RWPE2 (cell line): ENCODE measurements around the gene NEURL1.

ENCODE experiments used
- ATAC-seq: fragments of 200-7000 bp; cut with Tn5 transposase; 3 replicates; pipeline ENCODE4 v1.9.1; 2021; ENCODE audit warnings: low read depth
- DNase-seq: peaks from one replicate; pipeline ENCODE4 v3.0.0-alpha.2; 2020; ENCODE audit warnings: low spot score
- H3K27ac ChIP-seq: fragments of 450-650 bp; 2 replicates; pipeline ENCODE4 v1.5.1; 2017; ENCODE audit warnings: mild to moderate bottlenecking; ENCODE audit not compliant: poor library complexity, severe bottlenecking
- H3K27me3 ChIP-seq: fragments of 250-450 bp; sonication (Bioruptor Pico); 2 replicates; pipeline ENCODE4 v1.5.1; 2021; ENCODE audit warnings: mild to moderate bottlenecking, moderate library complexity; ENCODE audit not compliant: insufficient read depth, poor library complexity, severe bottlenecking
- H3K36me3 ChIP-seq: fragments of 250-450 bp; sonication (Bioruptor Pico); 2 replicates; pipeline ENCODE4 v1.5.1; 2020; ENCODE audit warnings: low read depth, mild to moderate bottlenecking, moderate library complexity
- H3K4me1 ChIP-seq: fragments of 250-450 bp; sonication (Bioruptor Pico); 2 replicates; pipeline ENCODE4 v1.5.1; 2021; ENCODE audit warnings: mild to moderate bottlenecking, moderate library complexity; ENCODE audit not compliant: insufficient read depth, poor library complexity, severe bottlenecking
- H3K4me3 ChIP-seq: fragments of 250-450 bp; sonication (Bioruptor Pico); 2 replicates; pipeline ENCODE4 v1.5.1; 2021; ENCODE audit warnings: mild to moderate bottlenecking, moderate library complexity; ENCODE audit not compliant: severe bottlenecking
- H3K9me3 ChIP-seq: fragments of 250-450 bp; sonication (Bioruptor Pico); 2 replicates; pipeline ENCODE4 v1.5.1; 2021; ENCODE audit warnings: mild to moderate bottlenecking, moderate library complexity; ENCODE audit not compliant: severe bottlenecking
- TF ChIP-seq, protein P1 (sequence below): fragments of 450-650 bp; IDR thresholded peaks from one replicate; pipeline ENCODE4 v1.5.1; 2017; ENCODE audit warnings: mild to moderate bottlenecking, moderate library complexity; ENCODE audit not compliant: poor library complexity, severe bottlenecking

The NEURL1 gene

GRCh38 chr10:103492655-103493261, 747 bp upstream of the NEURL1 start:
- peaks cover 14% of the 10 kb centered on the region for H3K4me1 ChIP-seq
- H3K27ac ChIP-seq = no peak overlapping the region
- no peak for ATAC-seq
- no peak overlapping the region for H3K4me3 ChIP-seq
- DNase-seq = no peak
- TF ChIP-seq, protein P1, sequence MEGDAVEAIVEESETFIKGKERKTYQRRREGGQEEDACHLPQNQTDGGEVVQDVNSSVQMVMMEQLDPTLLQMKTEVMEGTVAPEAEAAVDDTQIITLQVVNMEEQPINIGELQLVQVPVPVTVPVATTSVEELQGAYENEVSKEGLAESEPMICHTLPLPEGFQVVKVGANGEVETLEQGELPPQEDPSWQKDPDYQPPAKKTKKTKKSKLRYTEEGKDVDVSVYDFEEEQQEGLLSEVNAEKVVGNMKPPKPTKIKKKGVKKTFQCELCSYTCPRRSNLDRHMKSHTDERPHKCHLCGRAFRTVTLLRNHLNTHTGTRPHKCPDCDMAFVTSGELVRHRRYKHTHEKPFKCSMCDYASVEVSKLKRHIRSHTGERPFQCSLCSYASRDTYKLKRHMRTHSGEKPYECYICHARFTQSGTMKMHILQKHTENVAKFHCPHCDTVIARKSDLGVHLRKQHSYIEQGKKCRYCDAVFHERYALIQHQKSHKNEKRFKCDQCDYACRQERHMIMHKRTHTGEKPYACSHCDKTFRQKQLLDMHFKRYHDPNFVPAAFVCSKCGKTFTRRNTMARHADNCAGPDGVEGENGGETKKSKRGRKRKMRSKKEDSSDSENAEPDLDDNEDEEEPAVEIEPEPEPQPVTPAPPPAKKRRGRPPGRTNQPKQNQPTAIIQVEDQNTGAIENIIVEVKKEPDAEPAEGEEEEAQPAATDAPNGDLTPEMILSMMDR = no peak
- no peaks in the 10 kb centered on the region for H3K36me3 ChIP-seq
- peaks cover 9% of the 10 kb centered on the region for H3K27me3 ChIP-seq
- H3K9me3 ChIP-seq = no peaks in the 10 kb centered on the region

DNA sequence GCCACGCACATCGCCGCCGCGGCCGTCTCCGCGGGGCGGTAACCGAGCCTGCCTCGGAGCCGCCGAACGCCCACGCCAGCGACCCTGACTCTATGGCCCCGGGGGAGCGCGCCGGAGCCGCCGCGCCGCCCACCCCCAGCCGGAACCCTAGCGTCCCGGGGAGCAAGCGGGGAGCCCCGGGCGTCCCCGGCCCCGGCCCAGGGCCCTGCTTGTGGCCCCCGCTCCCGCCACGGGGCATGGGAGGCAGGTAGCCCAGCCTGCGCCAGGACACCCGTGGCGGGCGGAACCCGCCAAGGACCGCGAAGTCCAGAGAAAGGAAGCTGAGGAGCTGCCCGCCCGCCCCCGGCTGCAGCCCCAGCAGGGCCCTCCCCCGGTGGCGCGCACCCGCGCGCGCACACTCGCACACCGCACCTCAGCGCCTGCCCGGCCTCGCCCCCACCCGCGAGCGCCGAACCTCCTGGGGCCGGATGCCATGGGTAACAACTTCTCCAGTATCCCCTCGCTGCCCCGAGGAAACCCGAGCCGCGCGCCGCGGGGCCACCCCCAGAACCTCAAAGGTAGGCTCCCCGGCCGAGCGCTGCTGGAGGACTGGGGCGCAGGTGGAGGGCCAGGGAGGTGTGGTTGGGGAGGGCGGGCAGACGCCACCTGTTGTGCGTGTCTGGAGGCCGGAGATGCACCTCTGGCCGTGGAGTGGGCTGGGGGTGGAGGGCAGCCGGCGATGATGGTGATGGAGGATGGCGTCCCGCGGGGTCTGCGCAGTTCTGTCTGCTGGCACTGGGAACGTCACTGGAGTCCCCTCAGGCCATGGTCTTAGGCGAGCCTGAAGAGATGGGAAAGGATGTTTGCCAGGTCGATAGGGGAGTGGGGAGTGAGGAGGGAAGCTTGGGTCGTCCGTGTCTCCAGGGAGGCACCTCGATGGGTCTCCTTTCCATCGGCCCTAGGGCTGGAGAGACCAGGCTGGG, 692 bp downstream of the NEURL1 start:
- H3K36me3 ChIP-seq = no peaks in the 10 kb centered on the region
- ATAC-seq (peak; percentile 30), DNase-seq (no peak)
- H3K27me3 ChIP-seq = peaks cover 9% of the 10 kb centered on the region
- H3K4me1 ChIP-seq = peaks cover 14% of the 10 kb centered on the region
- no peaks in the 10 kb centered on the region for H3K9me3 ChIP-seq
- H3K4me3 ChIP-seq = peak overlapping the region; percentile 32
- TF ChIP-seq, protein P1 = no peak
- H3K27ac ChIP-seq = no peak overlapping the region

DNA sequence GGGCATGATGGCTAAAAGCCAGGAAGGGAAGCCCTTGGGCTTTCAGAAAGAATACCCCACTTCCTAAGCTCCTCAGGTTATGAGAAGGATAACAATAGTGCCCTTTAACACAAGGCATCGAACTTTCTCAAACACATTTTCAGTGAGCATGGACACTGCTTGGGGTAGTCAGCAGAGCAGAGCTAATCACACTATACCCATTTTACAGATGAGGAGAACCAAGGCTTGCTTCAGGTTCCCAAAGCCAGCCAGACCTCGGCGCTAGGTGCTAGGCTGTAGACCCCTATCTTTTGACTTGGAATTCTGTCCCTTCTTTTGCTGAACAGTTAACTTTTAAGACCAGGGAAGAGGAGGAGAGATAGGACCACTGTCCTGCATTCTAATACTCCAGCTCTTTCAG, 1.8 kb downstream of the NEURL1 start:
- Histone ChIP-seq H3K9me3 (no peaks in the 10 kb centered on the region), H3K4me3 (no peak overlapping the region), H3K36me3 (no peaks in the 10 kb centered on the region), H3K27me3 (peaks cover 9% of the 10 kb centered on the region), H3K27ac (no peak overlapping the region), H3K4me1 (peaks cover 14% of the 10 kb centered on the region)
- TF ChIP-seq, protein P1 = no peak
- DNase-seq (no peak), ATAC-seq (no peak)

DNA sequence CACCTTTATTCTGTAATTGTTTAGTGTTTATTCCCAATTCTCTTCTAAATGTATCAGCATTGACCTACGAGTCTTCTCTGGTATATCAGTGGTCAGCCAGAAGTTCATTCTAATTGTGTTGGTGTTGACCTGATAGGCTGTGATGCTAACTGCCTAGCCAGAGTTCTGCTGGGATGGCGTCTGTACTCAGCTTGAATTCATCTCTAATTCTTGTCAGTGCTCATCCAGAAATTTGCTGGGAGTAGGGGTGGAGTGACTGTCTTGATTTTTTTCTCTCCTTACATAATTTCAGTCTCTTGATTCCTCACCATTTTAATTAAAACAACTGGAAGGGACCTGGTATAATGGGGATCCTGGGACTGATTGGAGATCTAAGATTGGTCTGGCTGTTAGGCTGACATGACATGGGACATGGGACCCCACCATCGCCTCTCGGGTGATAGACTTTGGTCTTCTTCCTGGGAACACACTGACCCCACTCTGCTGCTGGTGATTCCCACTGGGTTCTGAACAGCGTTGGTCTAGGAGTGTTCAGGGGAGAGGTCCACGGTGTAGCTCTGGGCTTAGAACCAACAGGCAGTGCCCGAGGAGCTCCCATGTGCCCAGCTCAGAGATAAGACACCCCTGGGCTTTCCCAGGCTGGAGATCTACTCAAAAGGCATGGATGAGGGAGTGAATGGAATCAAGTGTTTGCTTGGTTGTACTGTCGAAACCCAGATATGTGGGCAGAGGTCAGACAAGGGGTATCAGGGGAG, 3.8 kb downstream of the NEURL1 start:
- Histone ChIP-seq H3K4me1 (peaks cover 4% of the 10 kb centered on the region), H3K36me3 (no peaks in the 10 kb centered on the region), H3K9me3 (no peaks in the 10 kb centered on the region), H3K27ac (no peak overlapping the region), H3K4me3 (no peak overlapping the region), H3K27me3 (peaks cover 9% of the 10 kb centered on the region)
- TF ChIP-seq, protein P1 = no peak
- DNase-seq = no peak
- no peak for ATAC-seq
